IPS-18a (cell line): Measurements from ENCODE around the gene UGP2.
"Not testable (repeated sequence)": the region's sequence is repeated elsewhere in the genome, so short reads cannot be mapped to it uniquely, and the experiment has no call there.

Experiments
- H3K27ac ChIP-seq: one replicate; pipeline ENCODE4 v1.5.1; 2013; ENCODE audit warnings: low read length
- H3K27me3 ChIP-seq: one replicate; pipeline ENCODE4 v1.6.1; 2013; ENCODE audit warnings: mild to moderate bottlenecking, low read length; ENCODE audit not compliant: control insufficient read depth, insufficient read depth
- H3K36me3 ChIP-seq: one replicate; pipeline ENCODE4 v1.6.1; 2013; ENCODE audit warnings: low read depth, low read length; ENCODE audit not compliant: control insufficient read depth
- H3K4me1 ChIP-seq: one replicate; pipeline ENCODE4 v1.6.1; 2013; ENCODE audit warnings: low read depth, low read length; ENCODE audit not compliant: control insufficient read depth
- H3K4me3 ChIP-seq: one replicate; pipeline ENCODE4 v1.5.1; 2013; ENCODE audit warnings: low read length
- H3K9ac ChIP-seq: one replicate; pipeline ENCODE4 v1.6.1; 2013; ENCODE audit warnings: mild to moderate bottlenecking, low read length, moderate library complexity
- H3K9me3 ChIP-seq: one replicate; pipeline ENCODE4 v1.6.1; 2013; ENCODE audit warnings: low read depth, low read length; ENCODE audit not compliant: control insufficient read depth

UGP2 gene

DNA sequence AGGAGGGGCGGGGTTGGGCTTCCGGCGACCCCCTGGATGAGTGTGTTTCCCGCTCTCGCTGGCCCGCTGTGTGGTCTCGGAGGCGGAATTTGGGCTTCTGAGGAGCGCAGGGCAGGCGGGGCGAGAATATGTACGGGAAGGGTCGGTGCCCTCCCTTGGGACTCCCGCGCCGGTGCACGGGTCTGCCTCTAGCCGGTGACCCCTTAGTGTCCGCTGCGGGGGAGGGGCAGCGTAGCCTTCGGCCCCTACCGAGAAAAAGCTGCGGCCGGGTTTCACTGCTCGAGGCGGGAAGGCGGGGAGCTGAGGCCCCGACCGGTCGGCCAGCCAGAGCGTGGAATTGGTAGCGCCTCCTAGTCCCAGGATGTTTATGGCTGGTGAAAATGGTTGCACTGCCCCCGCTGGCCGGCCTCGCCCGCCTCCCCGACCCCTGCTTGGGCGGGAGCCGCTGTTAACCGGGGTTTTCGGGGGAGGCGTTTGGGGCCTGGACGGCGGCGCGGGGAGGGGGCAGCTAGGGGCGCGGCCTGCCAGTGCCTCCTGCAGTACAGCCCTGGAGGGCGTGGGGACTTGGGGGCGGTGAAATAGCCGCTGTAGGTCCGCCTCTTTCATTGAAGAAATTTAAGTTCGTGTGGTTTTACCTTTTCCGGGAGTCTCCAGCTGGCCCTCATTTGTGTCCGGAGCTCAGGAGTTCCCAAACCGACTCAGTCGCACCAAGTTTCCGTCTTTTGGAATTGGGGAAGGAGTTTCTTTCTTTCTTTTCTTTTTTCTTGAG is at the start of gene UGP2:
UGP2 (plus strand) TSS at position 643 of the 769 bp plus-strand sequence. CDS start 290 bp downstream, outside the sequence.
- Histone ChIP-seq H3K4me3 (peak within 1 kb of the TSS; percentile 93), H3K4me1 (peaks cover 22% of the 10 kb centered on the region), H3K9ac (peak within 1 kb of the TSS; percentile 88), H3K36me3 (peaks cover 6% of the 10 kb centered on the region), H3K27me3 (no peaks in the 10 kb centered on the region), H3K9me3 (no peaks in the 10 kb centered on the region), H3K27ac (peak within 1 kb of the TSS; percentile 88)

DNA sequence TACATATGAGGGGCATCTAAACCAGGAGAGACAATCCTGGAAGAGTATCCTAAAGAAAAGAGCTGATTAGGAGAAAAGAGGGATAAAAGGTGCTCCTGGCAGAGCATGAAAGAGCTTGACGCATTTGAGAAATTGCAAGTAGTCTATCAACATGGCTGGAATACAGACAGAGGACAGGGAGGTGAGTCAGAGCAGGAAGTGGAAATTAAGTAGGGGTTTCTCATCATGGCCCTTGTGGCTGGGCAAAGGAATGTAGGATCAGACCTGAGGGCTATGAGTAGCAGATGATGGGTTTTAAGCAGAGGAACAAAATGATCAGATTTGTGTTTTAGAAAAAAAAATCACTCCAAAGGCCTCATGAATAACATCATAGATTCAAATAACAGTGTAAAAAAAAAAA is 49.2 kb upstream of the UGP2 start:
- H3K27ac ChIP-seq: no peak overlapping the region
- no peak overlapping the region for H3K9ac ChIP-seq
- no peak overlapping the region for H3K4me3 ChIP-seq
- H3K9me3 ChIP-seq: no peaks in the 10 kb centered on the region
- no peaks in the 10 kb centered on the region for H3K27me3 ChIP-seq
- no peaks in the 10 kb centered on the region for H3K36me3 ChIP-seq
- H3K4me1 ChIP-seq: no peaks in the 10 kb centered on the region

DNA sequence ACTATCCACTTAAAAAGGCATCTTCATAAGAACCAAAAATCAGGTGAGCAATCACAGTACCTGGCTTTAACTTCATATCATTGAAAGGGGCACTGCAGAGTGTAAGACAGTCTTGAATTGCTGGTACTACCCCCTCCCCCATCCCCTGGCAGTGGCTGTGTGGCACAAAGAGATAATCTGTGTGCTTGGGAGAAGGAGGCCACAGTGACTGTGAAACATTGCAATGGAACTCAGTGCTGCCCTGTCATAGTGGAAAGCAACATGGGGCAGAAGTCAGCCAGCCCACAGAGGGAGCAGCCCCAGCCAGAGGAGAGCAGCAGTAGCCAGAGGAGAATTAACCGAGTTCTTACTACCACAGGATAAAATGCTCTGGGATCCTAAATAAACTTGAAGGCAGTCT is 45.3 kb upstream of the UGP2 start:
- Histone ChIP-seq H3K9ac (no peak overlapping the region), H3K27ac (no peak overlapping the region), H3K4me1 (no peaks in the 10 kb centered on the region), H3K36me3 (no peaks in the 10 kb centered on the region), H3K27me3 (no peaks in the 10 kb centered on the region), H3K9me3 (no peaks in the 10 kb centered on the region), H3K4me3 (no peak overlapping the region)

- H3K27ac ChIP-seq: no peak overlapping the region
Measured at GRCh38 chr2:63796796-63797195, 44.9 kb upstream of the UGP2 start.

GRCh38 chr2:63801455-63801854 is 40.2 kb upstream of the UGP2 start:
- Histone ChIP-seq H3K36me3 (no peaks in the 10 kb centered on the region), H3K4me3 (no peak overlapping the region), H3K9me3 (no peaks in the 10 kb centered on the region), H3K27me3 (no peaks in the 10 kb centered on the region), H3K27ac (no peak overlapping the region), H3K4me1 (no peaks in the 10 kb centered on the region), H3K9ac (no peak overlapping the region)

More at GRCh38 chr2:63796796-63797195, 44.9 kb upstream of the UGP2 start:
- Histone ChIP-seq H3K4me3 (no peak overlapping the region), H3K27me3 (no peaks in the 10 kb centered on the region), H3K4me1 (no peaks in the 10 kb centered on the region), H3K36me3 (no peaks in the 10 kb centered on the region), H3K9me3 (no peaks in the 10 kb centered on the region), H3K9ac (no peak overlapping the region)

DNA sequence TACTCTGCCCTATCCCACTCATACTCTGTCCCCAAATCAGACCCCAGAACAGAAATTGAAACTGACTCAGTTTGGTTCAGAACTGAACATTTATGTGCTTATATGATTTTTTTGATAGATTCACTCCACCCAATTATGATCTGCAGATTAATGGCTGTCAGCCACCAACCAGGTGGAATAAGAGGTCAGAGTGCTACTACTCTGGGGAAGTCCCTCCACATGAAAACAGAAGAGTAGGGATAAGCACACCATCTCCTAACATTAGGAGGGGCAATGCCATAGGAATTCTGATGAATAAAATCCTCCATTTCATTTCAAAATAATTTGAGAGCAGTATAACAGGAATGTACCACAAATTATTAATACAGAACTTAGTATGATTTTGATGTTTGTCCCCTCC is 36.3 kb upstream of the UGP2 start:
- Histone ChIP-seq H3K9ac (no peak overlapping the region), H3K4me3 (no peak overlapping the region), H3K36me3 (no peaks in the 10 kb centered on the region), H3K9me3 (peaks cover 4% of the 10 kb centered on the region), H3K27me3 (no peaks in the 10 kb centered on the region), H3K27ac (no peak overlapping the region), H3K4me1 (no peaks in the 10 kb centered on the region)

- not testable (repeated sequence) for H3K4me3 ChIP-seq, H3K27me3 ChIP-seq, H3K27ac ChIP-seq, H3K36me3 ChIP-seq, H3K4me1 ChIP-seq, H3K9me3 ChIP-seq, H3K9ac ChIP-seq
Measured at GRCh38 chr2:63808036-63808435, 33.7 kb upstream of the UGP2 start.

DNA sequence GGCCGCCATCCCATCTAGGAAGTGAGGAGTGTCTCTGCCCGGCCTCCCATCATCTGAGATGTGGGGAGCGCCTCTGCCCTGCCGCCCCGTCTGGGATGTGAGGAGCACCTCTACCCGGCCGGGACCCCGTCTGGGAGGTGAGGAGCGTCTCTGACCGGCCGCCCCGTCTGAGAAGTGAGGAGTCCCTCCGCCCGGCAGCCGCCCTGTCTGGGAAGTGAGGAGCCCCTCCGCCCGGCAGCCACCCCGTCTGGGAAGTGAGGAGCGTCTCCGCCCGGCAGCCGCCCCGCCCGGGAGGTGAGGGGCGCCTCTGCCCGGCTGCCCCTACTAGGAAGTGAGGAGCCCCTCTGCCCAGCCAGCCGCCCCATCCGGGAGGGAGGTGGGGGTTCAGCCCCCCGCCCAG is 32.8 kb upstream of the UGP2 start:
- not testable (repeated sequence) for H3K4me1 ChIP-seq, H3K4me3 ChIP-seq, H3K36me3 ChIP-seq, H3K9me3 ChIP-seq, H3K27ac ChIP-seq, H3K27me3 ChIP-seq, H3K9ac ChIP-seq

- peaks cover 4% of the 10 kb centered on the region for H3K9me3 ChIP-seq
- H3K27ac ChIP-seq: no peak overlapping the region
- H3K4me3 ChIP-seq: no peak overlapping the region
- H3K9ac ChIP-seq: no peak overlapping the region
- H3K4me1 ChIP-seq: peaks cover 3% of the 10 kb centered on the region
- no peaks in the 10 kb centered on the region for H3K27me3 ChIP-seq
- no peaks in the 10 kb centered on the region for H3K36me3 ChIP-seq
Measured at GRCh38 chr2:63811063-63811462, 30.6 kb upstream of the UGP2 start.

GRCh38 chr2:63811870-63812269 is 29.8 kb upstream of the UGP2 start:
- H3K27me3 ChIP-seq, H3K4me1 ChIP-seq, H3K36me3 ChIP-seq, H3K9me3 ChIP-seq, H3K27ac ChIP-seq, H3K4me3 ChIP-seq, H3K9ac ChIP-seq: not testable (repeated sequence)

DNA sequence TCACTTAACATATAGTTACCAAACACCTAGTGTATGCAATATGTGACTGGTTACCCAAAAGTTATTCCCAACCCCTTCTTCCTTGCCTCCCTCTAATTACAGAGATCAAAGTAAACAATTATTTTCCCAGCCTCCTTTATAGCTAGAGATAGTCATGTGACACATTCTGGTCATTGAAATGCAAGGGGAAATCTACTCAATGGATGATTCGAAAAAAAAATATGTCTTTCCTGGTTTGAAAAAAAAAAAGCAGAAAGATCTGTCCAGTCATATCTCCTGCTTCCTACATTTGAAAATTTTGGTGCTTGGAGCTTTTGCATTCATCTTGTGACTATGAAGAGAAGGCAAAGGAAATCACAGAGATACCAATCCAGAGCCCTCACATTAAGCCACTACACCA is 27.6 kb upstream of the UGP2 start:
- Histone ChIP-seq H3K27me3 (no peaks in the 10 kb centered on the region), H3K4me3 (no peak overlapping the region), H3K9ac (no peak overlapping the region), H3K9me3 (no peaks in the 10 kb centered on the region), H3K27ac (no peak overlapping the region), H3K4me1 (peaks cover 3% of the 10 kb centered on the region), H3K36me3 (no peaks in the 10 kb centered on the region)

GRCh38 chr2:63817382-63817781 is 24.3 kb upstream of the UGP2 start:
- no peak overlapping the region for H3K9ac ChIP-seq
- peaks cover 13% of the 10 kb centered on the region for H3K4me1 ChIP-seq
- no peaks in the 10 kb centered on the region for H3K9me3 ChIP-seq
- H3K27ac ChIP-seq: no peak overlapping the region
- H3K36me3 ChIP-seq: no peaks in the 10 kb centered on the region
- no peak overlapping the region for H3K4me3 ChIP-seq
- no peaks in the 10 kb centered on the region for H3K27me3 ChIP-seq
